HL-60/S4 treated with retinoic acid at 250 ng/mL for 4 days and 3 days (cell line): ENCODE data around the gene PMEL.

Source experiments
- in situ Hi-C: fragments of 300-500 bp; cut with MboI; formaldehyde crosslinking; loops from 2 replicates; pipeline ENCODE4 v1.7.0; 2022; ENCODE audit warnings: low sequenced_read_pairs

The PMEL gene

DNA sequence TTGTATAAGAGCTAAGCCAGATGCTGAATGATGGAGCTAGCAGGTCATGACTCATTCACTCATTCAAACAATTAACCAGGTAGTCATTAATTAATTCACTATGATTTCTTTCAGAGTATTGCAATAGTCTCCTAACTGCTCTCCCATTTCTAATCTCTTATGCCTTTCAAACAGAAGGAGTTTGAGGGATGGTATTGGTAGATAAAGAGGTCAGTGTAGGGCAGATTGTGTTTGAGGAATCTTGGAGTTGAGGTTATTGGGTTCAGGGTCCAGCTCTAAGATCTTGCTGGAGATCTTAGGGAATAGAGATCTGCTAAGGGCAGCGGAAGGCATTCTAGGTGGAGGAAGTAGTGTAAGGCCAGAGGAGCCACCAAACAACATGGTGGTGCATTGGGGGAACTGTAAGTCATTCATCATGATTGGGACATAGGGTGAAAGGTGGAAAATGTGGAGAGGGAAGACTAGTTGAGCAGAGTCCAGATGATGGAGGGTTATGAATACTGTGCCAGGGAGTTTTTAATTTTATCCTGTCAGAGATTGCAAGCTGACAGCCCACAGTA, 23.2 kb downstream of the PMEL start:
- in situ Hi-C loops = no loop called here

DNA sequence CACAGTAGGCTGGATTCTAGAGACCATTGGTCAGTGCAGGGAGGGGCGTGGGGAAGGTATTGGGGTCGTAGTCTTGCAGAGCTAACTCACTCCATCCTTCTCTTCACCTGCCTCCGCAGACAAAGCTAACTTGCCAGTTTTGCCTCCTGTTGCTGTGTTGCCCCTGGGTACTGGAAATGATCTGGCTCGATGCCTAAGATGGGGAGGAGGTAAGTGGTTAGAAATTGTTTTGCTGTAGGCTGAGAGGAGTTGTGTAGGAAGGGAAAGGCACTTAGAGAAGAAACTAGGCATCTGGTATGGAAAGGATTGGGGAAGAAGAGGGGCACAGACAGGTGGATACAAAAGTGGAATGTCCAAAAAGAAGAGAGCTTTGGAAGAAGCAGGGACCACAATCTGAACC, 23.8 kb downstream of the PMEL start:
- in situ Hi-C loops = no loop called here

DNA sequence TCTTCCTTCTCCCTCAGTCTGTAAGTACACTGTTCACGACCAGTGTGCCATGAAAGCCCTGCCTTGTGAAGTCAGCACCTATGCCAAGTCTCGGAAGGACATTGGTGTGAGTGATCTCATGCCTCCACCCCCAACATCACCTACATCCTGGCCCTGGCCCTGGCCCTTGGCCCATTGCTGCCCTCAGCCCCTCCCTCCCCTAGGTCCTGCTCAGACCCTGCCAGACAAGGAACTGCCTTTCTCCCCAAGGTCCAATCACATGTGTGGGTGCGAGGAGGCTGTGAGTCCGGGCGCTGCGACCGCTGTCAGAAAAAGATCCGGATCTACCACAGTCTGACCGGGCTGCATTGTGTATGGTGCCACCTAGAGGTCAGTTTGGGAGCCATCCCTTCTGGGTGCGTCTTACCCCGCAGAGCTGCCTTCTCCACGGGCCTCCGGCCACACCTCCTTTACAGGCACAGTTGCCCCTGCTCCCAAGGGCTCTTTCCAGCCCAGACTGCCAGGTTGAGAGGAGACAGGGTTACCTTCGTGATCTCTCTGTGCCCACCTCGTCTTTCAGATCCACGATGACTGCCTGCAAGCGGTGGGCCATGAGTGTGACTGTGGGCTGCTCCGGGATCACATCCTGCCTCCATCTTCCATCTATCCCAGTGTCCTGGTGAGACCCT, 25.6 kb downstream of the PMEL start:
- in situ Hi-C loops = no loop called here

DNA sequence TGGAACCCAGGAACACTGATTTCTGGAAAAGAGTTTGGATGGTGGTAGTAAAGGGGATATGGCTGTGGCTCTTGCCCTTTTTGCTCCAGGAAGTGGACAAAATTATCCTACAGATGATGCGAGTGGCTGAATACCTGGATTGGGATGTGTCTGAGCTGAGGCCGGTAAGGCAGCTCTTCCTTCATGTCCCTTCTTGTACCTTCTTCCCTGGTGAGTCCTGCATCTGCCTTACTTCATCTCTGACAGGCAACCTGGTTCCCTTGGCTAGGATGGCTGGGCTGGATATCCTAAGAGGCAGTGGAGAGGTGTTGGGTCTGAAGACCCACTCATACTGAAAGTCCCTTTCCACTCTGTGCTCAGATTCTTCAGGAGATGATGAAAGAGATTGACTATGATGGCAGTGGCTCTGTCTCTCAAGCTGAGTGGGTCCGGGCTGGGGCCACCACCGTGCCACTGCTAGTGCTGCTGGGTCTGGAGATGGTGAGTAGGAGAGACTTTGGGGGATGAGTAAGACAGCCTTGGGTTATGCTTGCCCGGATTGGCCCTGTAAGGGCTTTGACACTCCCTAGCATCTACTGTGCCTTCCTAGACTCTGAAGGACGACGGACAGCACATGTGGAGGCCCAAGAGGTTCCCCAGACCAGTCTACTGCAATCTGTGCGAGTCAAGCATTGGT, 26.9 kb downstream of the PMEL start:
- in situ Hi-C loops = no loop called here

DNA sequence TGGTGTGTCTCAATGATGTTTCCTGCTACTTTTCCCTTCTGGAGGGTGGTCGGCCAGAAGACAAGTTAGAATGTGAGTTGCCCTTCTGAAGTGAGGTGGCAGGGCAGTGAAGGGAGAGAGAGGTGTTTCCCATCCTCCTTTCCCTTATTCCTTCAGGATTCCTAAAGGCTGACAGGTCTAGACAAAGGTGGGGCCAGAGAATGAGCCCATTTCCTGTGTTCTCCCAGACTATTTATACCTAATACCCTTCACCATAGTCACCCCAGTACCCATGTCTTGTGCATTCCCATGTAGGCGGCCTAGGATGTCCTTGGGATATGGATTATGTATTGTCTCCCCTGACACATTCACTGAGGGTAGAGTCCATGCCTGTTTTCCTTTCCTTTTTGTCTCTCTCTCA, 27.9 kb downstream of the PMEL start:
- in situ Hi-C loops = no loop called here

DNA sequence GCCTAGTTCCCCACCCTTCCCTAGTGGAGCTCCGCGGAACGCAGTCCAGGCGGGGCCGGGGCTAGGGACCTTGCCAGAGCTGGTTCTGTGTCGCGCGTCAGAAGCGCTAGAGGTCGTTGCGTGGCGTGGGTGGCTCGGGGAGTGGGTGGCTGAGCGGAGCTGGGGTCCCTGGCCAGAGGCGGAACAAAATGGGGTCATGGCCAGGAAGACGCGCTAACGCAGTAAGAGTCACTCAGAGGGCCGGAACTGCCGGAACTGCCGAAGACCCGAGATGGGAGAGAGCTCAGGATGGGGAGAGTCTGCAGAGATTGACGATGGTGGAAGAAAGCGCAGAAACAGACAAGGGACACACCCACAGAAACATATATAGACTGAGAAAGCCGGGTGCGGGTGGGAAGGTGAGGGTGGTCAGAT, 30.1 kb downstream of the PMEL start:
- in situ Hi-C loops = no loop called here

DNA sequence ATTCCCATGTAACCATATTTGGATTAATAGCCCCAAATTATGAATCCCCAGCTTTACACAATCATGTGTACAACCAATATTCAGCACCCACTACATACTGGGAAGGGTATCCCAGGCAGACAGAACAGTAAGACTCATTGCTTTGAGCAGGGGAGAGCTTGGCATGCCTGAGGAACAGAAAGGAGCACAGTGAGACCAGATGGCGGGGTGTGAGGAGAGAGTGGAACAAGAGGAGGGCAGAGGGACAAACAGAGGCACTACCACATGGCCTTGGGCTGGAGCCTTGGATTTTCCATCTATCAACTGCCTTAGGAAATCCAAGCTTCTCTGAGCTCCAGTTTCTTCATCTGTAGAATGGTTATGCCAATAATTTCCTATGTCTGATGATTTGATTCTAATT, 31.1 kb downstream of the PMEL start:
- in situ Hi-C loops = no loop called here

DNA sequence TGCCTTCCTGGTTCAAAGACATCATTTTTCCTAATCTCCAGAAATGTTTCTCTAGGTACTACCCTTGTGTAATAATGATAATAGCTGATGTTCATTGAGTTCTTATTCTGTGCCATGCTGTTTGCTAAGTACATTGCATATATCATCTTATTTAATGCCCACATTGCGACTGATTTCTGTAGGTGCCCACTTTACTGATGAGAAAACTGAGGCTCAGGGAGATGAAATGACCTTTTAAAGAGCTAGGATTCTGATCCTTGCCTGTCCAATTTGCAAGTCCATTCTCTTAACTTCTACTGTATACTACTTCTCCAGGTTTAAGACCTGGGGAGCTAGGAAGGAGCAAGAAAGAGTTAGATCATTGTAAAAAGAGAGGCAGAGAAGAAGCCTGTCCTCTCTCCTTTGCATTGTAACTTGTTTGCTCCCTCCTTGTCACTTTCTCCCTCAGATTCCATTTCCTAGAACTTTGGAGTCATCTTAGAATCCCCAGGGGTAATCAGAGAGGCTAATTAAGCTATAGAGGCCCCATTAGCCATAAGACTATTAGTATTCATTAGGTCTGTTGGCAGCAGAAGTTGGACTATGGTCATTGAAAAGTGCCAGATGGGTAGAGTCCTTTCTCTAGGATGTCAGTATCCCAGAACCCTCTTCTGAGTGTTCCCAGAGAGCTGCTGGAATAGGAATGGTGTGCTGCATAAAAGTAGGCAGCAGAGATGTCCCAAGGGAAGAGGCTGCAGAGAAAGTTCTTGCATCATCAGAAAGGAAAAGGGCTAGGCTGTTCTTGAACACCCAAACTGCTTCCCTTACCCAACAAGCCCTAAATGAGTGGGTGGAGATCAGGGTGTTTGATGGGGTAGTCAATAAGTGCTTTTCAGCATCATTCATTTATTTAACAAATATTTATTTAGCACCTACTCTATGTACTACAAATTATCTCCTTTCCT, 31.8 kb downstream of the PMEL start:
- in situ Hi-C loops = no loop called here

DNA sequence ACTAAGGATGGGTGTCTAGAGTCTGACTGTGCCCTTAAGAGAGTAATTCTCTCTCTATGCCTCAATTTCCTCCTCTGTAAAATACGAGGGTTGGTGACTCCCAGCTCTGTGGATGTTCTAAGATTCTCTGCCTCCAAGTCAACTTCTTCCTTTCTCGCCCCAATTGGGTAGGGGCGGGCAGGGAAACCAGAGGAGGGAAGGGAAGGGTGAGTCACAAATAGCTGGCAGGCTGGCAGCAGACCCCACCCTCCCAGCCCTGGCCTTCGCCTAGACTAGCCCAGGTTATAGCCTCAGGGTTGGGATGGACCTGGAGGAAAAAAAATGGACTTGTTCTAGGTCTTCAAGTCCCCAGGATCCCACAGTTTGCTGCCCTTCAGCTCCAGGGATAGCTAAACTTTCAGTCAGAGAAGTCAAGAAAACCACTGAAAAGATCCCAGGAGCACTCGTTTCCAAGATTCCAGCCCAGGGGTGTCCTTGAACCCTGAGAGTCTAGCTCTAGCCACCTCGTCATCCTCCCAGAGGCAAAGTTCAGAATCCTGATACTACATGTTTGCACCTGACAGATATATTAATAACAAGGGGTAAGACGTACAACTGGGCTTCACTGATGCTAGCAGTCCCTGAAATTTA, 32.6 kb downstream of the PMEL start:
- in situ Hi-C loops = no loop called here

DNA sequence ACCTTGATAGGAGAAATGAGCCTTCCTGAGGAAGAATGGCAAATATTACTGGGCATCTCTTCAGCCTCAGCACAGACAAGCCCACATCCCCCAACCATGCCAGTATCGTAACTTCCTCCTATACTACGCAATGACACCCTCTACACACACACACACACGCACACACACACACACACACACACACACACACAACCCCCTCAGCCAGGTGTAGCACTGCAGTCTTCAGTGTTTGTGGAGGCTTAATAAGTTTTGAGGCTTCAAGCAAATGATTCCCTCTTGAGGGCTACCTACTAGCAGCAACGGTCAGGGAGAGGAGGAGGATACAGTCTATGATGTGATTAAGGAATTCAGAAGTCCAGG, 33.3 kb downstream of the PMEL start:
- in situ Hi-C loops = no loop called here

DNA sequence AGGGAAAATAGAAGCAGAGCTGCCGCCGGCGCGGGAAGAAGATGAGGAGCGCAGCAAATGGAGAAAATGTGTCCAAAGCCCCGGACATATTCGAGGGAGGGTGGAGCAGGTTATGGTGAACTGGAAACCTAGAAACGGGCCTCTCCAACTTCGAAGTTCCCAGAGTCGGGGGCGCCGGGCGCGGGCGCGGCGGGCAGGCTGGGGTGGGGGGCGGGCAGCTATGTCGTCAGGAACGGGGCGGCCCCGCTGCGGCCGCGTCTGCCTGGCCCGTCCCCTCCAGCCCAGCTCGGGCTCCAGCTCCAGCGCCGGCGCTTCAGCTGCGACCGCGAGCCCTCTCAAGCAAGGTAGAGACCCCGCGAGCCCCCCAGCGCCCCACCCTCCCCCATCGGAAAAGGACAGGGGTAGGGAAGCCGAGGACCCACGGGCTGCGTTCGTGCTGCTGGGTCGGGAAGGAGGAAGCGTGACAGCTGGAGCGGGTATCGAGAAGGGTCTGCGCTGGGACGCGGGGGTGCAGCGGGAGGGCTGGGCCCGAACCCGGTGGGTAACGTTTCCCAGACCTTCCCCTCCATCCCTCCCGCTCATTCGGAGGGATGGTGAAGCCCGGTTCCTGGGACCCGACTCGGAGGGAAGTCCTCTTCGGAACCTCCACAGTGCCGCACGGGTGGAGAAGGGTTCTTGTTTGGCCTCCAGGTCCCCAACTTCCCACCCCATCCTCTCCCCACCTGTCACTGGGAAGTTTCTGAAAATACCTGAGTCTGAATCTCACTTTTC, 33.9 kb downstream of the PMEL start:
- in situ Hi-C loops = no loop called here

DNA sequence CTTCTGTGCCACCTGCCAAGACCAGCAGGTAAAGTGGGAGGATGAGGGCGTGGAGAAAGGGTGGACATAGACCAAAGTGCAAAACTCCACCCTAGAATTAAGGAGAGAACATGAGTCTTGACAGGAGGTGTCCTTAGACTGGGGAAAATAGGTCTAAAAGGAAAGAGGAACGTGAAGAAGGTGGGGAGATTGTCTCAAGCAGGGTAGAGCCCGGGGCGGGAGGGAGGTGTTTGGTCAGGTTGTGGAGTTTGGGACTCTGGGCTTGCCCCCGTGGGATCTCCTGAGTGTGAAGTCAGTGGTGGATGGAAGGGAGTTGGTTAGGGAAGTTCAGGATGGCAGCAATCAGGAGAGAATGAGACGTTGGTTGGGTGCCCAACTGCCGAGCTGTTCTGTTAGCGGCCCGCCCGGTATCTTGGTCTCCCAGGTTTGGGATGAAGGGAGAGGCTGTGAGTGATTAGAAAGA, 34.5 kb downstream of the PMEL start:
- in situ Hi-C loops = no loop called here

DNA sequence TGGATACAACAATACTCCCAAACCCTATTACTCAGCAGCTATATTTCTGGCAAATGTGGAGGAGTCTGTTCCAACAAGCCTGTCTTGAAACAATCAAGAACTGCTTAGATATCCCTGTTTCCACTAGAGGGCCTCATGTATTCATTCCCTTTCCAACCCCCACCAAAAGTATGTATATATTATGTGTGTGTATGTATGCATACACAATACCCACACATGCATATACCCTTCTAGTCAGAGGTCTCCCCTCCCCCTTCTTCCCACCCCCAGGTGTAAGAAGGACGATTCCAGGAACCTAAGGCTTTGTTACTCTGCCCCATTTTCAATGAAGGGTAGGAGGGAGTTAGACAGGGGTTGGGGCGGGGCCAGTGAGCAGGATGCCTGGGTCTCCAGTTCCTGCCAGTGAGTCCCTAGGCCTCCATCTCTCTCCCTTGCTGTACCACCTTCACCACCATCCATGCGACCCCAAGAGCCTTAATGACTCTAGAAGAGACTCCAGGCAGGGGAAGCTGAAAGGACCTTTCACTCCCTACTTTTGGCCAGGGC, 35.0 kb downstream of the PMEL start, which contains the start of gene DGKA:
DGKA (plus strand) TSS at position 392 of the 546 bp plus-strand sequence. CDS start 5,342 bp downstream, outside the sequence.
- in situ Hi-C loops = no loop called here

DNA sequence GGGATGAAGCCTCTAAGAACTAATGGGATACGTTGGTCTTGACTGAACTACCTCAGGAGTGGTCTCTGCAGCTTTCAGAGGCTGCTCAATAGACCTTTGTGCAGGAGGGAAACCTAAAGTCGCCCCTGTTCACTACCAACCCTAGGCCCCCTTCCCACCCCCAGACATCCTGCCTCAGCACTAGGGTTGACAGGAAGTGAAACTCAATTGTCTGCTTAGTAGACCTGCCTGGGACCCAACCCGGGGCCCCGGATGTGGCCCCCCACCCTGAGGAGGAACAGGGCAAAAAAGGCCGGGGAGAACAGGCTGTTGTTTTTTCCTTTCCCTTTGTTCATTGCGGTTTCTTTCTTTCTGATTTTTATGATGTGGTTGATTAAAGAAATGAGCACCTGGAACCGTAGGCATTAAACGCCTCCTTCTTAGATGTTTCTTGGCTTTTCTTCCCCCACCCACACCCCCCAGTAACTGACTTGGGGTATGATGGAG, 36.5 kb downstream of the PMEL start:
- in situ Hi-C loops = no loop called here

DNA sequence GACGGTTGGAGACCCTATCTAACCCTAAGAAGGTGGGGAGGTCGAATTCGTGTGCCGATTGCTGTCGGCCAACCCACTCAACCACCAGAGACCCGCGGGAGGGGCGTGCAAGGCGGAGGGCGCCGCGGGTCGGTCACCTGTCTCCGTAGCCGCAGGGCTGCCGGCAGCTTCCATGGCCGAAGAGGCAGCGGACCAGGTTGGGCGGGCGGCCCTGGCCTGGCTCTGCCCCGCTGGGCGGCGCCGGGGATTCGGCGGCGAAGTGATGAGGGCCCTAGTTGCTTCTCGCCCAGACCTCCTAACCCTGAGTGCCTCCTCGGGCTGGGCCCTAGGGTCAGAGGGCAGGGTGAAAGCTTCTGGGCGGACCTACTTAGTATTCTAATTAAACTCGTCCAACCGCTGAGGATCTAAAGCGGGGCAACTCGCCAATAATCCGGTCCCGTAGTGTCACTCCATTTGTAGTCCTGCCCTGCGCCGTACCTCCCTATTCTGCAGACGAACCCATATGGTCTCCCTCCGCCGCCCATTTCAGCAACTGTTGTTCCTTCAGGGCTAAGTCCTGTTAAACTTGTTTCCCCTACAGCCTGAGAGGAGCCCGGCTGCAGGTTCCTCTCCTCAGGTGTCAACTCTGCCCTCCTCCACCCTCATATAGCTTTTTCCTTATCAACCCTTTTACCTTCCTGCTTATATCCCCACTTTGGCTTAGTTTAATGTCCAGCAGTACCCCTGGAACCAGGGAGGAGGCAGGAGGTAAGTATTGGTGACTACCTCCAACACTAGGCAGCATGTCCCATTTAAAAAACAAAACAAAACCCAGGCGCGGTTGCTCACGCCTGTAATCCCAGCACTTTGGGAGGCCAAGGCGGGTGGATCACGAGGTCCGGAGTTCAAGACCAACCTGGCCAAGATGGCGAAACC, 38.0 kb downstream of the PMEL start, which contains the start of gene PYM1:
PYM1 (minus strand) TSS at position 307 of the 915 bp plus-strand sequence; CDS start at position 174, 133 bp downstream.
- in situ Hi-C loops = no loop called here

DNA sequence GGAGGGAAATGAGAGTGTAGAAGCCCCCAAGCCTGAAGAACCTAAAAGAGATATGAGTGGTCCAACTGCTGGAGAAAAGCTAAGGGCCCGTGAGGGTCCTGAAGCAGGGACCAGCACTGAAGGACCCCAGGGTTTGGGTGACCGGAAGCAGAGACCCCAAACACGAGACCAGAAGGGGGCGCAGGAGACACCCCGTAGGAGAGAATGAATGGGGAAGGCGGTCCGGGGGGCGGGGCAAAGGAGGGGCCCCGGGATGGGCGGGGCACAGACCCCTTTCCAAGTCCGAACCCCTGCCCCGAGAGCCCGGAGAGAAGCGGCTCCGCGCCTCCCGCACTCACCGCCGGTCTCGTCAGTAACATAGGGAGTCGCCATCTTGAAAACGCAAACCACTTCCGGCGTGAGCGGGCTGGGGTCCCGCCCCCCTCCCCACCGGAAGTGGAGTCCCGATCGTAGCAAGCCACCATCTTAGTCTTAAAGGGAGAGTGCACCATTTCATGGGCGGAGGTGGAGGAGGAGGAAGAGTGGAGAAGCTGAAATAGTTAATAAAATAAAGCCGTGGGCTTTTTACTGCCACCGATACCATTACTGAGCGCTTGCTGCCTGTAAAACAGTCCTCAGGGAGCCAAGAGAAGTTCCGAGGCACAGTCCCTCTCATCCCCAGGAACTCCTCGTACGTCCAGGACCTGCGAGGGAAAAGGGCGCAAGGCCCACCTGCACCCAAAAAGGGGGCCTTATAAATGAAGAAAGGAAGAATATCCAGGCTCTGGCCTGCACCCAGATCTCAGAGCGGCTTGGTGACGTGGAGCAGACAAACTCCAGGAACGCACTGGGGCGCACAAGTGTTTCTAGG, 38.9 kb downstream of the PMEL start:
- in situ Hi-C loops = no loop called here
